HepG2 (cell line): ENCODE results near the gene ERCC5. TPM values are rescaled to one million over a fixed set of nuclear protein-coding genes. Genes with fewer than 3 reads are reported as not detected.

ENCODE experiments used
- ATAC-seq: fragments of 200-7000 bp; cut with Tn5 transposase; 3 replicates; pipeline ENCODE4 v1.9.1; 2020; ENCODE audit warnings: mild to moderate bottlenecking, moderate library complexity
- BruUV-seq: library from RNA; stranded (reverse); fragments of 400-500 nt; replicated peaks from 2 replicates; lab custom pipeline; 2021; lab: Mats Ljungman, UMichigan
- CTCF ChIA-PET: fragments of 300-600 bp; formaldehyde crosslinking; extraction: SDS; loops from one replicate; lab custom pipeline; 2021; ENCODE audit warnings: low total read pairs, inconsistent platforms, low intra/inter-chr PET ratio; lab: Yijun Ruan, JAX
- POLR2A ChIA-PET: fragments of 350-600 bp; sonication (Branson Sonifier 250); formaldehyde crosslinking; loops from one replicate; lab custom pipeline; 2020; ENCODE audit warnings: antibody characterized with exemption, inconsistent platforms; lab: Yijun Ruan, JAX
- DNase-seq: peaks from one replicate; pipeline ENCODE4 v3.0.0-alpha.2; 2015; ENCODE audit warnings: low spot score
- FAIRE-seq: peaks from 3 replicates; lab custom pipeline; 2011; peaks lifted over from hg19 to GRCh38; lab: Jason Lieb, UNC
- H2AFZ ChIP-seq: one replicate; pipeline ENCODE4 v1.6.1; 2011; ENCODE audit warnings: low read length, inconsistent platforms
- H3K27ac ChIP-seq: fragments of 300-600 bp; 3 replicates; pipeline ENCODE4 v1.8.0; 2011; ENCODE audit warnings: mixed run types, mild to moderate bottlenecking, mixed read lengths, low read length, inconsistent platforms; ENCODE audit not compliant: insufficient read depth; ENCODE audit errors: extremely low read length
- H3K27me3 ChIP-seq, 2 experiments: fragments of 200-600 bp in 1 of 2; 2 replicates in 1 of 2; 3 replicates in 1 of 2; pipeline versions ENCODE4 v1.6.0 to v1.8.0; 2011; ENCODE audit warnings: low read length in 2 of 2, mild to moderate bottlenecking in 2 of 2, moderate library complexity in 2 of 2, inconsistent platforms in 1 of 2; ENCODE audit not compliant: insufficient read depth in 2 of 2, control insufficient read depth in 1 of 2
- H3K36me3 ChIP-seq, 2 experiments: fragments of 200-600 bp in 1 of 2; replicated peaks in 1 of 2; 2 replicates in 1 of 2; 3 replicates in 1 of 2; pipeline versions ENCODE4 v1.5.1 to v1.8.0; 2011; ENCODE audit warnings: low read length in 2 of 2, inconsistent platforms in 1 of 2; ENCODE audit not compliant: insufficient read depth in 2 of 2, control insufficient read depth in 1 of 2
- H3K4me1 ChIP-seq: 2 replicates; pipeline ENCODE4 v1.5.1; 2012; ENCODE audit warnings: low read length, inconsistent platforms; ENCODE audit not compliant: insufficient read depth
- H3K4me2 ChIP-seq: 2 replicates; pipeline ENCODE4 v1.6.0; 2011; ENCODE audit warnings: low read depth, low read length, inconsistent platforms
- H3K4me3 ChIP-seq, 3 experiments: fragments of 200-600 bp in 1 of 3; sonication (generic), shearing (Covaris generic) in 1 of 3; replicated peaks in 1 of 3; 2 replicates each; pipeline ENCODE4 v1.5.1; 2011 to 2016; ENCODE audit warnings: low read length in 3 of 3, inconsistent platforms in 2 of 3, low read depth in 2 of 3, mild to moderate bottlenecking in 2 of 3, control low read depth in 1 of 3, mixed read lengths in 1 of 3; ENCODE audit not compliant: insufficient read depth in 1 of 3
- H3K79me2 ChIP-seq: one replicate; pipeline ENCODE4 v1.6.1; 2011; ENCODE audit warnings: low read length, inconsistent platforms; ENCODE audit not compliant: insufficient read depth
- H3K9ac ChIP-seq: 2 replicates; pipeline ENCODE4 v1.6.0; 2011; ENCODE audit warnings: mild to moderate bottlenecking, low read depth, low read length, inconsistent platforms; ENCODE audit not compliant: insufficient read depth
- H3K9me3 ChIP-seq: 2 replicates; pipeline ENCODE4 v1.5.1; 2012; ENCODE audit warnings: mild to moderate bottlenecking, low read length
- H4K20me1 ChIP-seq: 2 replicates; pipeline ENCODE4 v1.6.0; 2011; ENCODE audit warnings: inconsistent platforms, mild to moderate bottlenecking, low read length, moderate library complexity; ENCODE audit not compliant: insufficient read depth
- AKAP8 ChIP-seq: sonication (generic); formaldehyde crosslinking; IDR thresholded peaks from 2 replicates; pipeline ENCODE4 v1.5.1; 2020; ENCODE audit warnings: mild to moderate bottlenecking, missing genetic modification reagents
- ARHGAP35 ChIP-seq: sonication (generic); formaldehyde crosslinking; IDR thresholded peaks from 2 replicates; pipeline ENCODE4 v1.9.0; 2022; ENCODE audit warnings: mild to moderate bottlenecking, inconsistent platforms, moderate library complexity, missing genetic modification reagents, borderline replicate concordance
- BORCS8-MEF2B ChIP-seq: sonication (generic); formaldehyde crosslinking; IDR thresholded peaks from 2 replicates; pipeline ENCODE4 v1.8.0; 2022; ENCODE audit warnings: mild to moderate bottlenecking, missing genetic modification reagents
- HNRNPK ChIP-seq: fragments of 200-400 bp; formaldehyde crosslinking; IDR thresholded peaks from 2 replicates; pipeline ENCODE4 v1.6.1; 2018; ENCODE audit warnings: low read length, low read depth, moderate library complexity, mild to moderate bottlenecking; ENCODE audit not compliant: poor library complexity, severe bottlenecking
- KLF6 ChIP-seq: IDR thresholded peaks from 2 replicates; pipeline ENCODE4 v1.8.0; 2016; ENCODE audit warnings: missing biosample characterization, missing genetic modification reagents
- KLF9 ChIP-seq: IDR thresholded peaks from 2 replicates; pipeline ENCODE4 v1.6.1; 2016; ENCODE audit warnings: low read depth
- POLR2AphosphoS5 ChIP-seq: IDR thresholded peaks from 2 replicates; pipeline ENCODE4 v1.6.1; 2012; ENCODE audit warnings: low read depth, low read length
- ZNF432 ChIP-seq: sonication (generic); formaldehyde crosslinking; IDR thresholded peaks from 2 replicates; pipeline ENCODE4 v1.5.0; 2020; ENCODE audit warnings: missing genetic modification reagents, mild to moderate bottlenecking, borderline replicate concordance
- ZNF703 ChIP-seq: sonication (generic); formaldehyde crosslinking; IDR thresholded peaks from 2 replicates; pipeline ENCODE4 v1.5.1; 2020; ENCODE audit warnings: missing genetic modification reagents, mild to moderate bottlenecking, moderate library complexity, borderline replicate concordance
- WGBS: methylation state at CpG from one replicate; pipeline ENCODE4 v1.1.6; 2017; ENCODE audit warnings: low lambda C conversion rate; 5-methylcytosine and 5-hydroxymethylcytosine counted together
- in situ Hi-C: cut with HindIII; loops from 2 replicates; pipeline ENCODE4 v1.10.0; 2017; ENCODE audit warnings: low pct_unique_long_range_greater_than_20kb; ENCODE audit not compliant: extremely low pct_ligation_motif_present
- intact Hi-C: fragments of 100-400 bp; cut with micrococcal nuclease; formaldehyde crosslinking; loops from one replicate; pipeline ENCODE4 v1.10.0; 2022; ENCODE audit not compliant: unreplicated experiment
- polyA plus RNA-seq, 8 experiments: library from polyadenylated mRNA; depleted of rRNA in 3 of 8; stranded (reverse) in 7 of 8; unstranded in 1 of 8; fragments of >200 nt; fragmentation: Illumina TruSeq in 4 of 8; extraction: Trizol in 4 of 8; gene quantifications; 2 replicates each; pipeline versions ENCODE4 v1.2.1 to v1.2.3, GENCODE V29; 2011 to 2016; ENCODE audit warnings: low read depth in 4 of 8, missing spikeins in 1 of 8, mixed read lengths in 1 of 8; ENCODE audit not compliant: insufficient read depth in 1 of 8
- total RNA-seq, 5 experiments: library from RNA; depleted of rRNA; stranded (reverse); fragments of >200 nt; fragmentation: Illumina TruSeq; extraction: Trizol; gene quantifications; 2 replicates each; pipeline ENCODE4 v1.2.3, GENCODE V29; 2016; ENCODE audit warnings: low read depth in 1 of 5
- TF ChIP-seq, protein P1 (sequence below): sonication (generic); formaldehyde crosslinking; IDR thresholded peaks from 2 replicates; pipeline ENCODE4 v1.4.0; 2020; ENCODE audit warnings: missing genetic modification reagents
- TF ChIP-seq, protein P2 (sequence below): sonication (generic); formaldehyde crosslinking; IDR thresholded peaks from 2 replicates; pipeline ENCODE4 v1.5.1; 2020; ENCODE audit warnings: missing genetic modification reagents, mild to moderate bottlenecking, borderline replicate concordance

Gene ERCC5
- total and polyA plus RNA-seq, 2 of the 13 experiments (the other 11 are each of a cell fraction or from before 2014, with no cell fraction given), result 12.9 to 35.5 TPM

DNA sequence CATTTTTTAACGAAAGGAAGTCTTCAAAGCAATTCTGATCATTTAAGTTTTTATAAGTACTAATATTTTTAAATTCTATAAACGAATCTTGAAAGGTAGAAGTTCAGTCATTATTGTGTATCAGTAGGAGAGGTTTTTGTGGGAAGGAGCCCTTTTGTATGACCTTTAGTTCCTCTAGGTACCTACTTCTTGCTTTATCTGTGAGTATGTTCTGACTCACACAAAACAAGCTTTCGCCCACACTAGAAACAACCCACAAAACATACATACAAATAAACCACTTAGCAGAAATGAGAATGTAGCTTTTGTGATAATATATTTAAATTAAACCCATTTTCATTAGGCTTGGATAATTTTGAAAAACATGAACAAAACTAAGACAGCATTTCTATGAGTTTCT is 27.8 kb downstream of the ERCC5 start:
- H3K4me3 ChIP-seq, result no peak overlapping the region
- ATAC-seq, result no peak
- H3K4me2 ChIP-seq, result no peak overlapping the region
- intact Hi-C loops, result loop anchor here (5.0 kb wide), 1 partner anchor 44 kb away; no protein-coding TSS in a partner anchor
- CTCF ChIA-PET, result no interaction called here
- no peaks in the 10 kb centered on the region for H3K27me3 ChIP-seq
- 58% methylated on average over 3 of the region's 3 CpGs for WGBS
- H3K79me2 ChIP-seq, result no peaks in the 10 kb centered on the region
- H3K27ac ChIP-seq, result no peak overlapping the region
- FAIRE-seq, result no peak
- no peak for DNase-seq
- no TSS peak for BruUV-seq
- in situ Hi-C loops, result no loop called here
- peaks cover 5% of the 10 kb centered on the region; the same call in 1 of the 2 replicates for H4K20me1 ChIP-seq
- TF ChIP-seq ZNF432 (no peak), BORCS8-MEF2B (CRISPR knock-in tag) (no peak), HNRNPK (no peak), KLF9 (CRISPR knock-in tag) (no peak), ARHGAP35 (CRISPR knock-in tag) (no peak), POLR2AphosphoS5 (no peak), KLF6 (CRISPR knock-in tag) (no peak), AKAP8 (CRISPR knock-in tag) (no peak), ZNF703 (CRISPR knock-in tag) (no peak)
- TF ChIP-seq, protein P1, sequence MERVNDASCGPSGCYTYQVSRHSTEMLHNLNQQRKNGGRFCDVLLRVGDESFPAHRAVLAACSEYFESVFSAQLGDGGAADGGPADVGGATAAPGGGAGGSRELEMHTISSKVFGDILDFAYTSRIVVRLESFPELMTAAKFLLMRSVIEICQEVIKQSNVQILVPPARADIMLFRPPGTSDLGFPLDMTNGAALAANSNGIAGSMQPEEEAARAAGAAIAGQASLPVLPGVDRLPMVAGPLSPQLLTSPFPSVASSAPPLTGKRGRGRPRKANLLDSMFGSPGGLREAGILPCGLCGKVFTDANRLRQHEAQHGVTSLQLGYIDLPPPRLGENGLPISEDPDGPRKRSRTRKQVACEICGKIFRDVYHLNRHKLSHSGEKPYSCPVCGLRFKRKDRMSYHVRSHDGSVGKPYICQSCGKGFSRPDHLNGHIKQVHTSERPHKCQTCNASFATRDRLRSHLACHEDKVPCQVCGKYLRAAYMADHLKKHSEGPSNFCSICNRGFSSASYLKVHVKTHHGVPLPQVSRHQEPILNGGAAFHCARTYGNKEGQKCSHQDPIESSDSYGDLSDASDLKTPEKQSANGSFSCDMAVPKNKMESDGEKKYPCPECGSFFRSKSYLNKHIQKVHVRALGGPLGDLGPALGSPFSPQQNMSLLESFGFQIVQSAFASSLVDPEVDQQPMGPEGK (CRISPR knock-in tag), result no peak
- TF ChIP-seq, protein P2, sequence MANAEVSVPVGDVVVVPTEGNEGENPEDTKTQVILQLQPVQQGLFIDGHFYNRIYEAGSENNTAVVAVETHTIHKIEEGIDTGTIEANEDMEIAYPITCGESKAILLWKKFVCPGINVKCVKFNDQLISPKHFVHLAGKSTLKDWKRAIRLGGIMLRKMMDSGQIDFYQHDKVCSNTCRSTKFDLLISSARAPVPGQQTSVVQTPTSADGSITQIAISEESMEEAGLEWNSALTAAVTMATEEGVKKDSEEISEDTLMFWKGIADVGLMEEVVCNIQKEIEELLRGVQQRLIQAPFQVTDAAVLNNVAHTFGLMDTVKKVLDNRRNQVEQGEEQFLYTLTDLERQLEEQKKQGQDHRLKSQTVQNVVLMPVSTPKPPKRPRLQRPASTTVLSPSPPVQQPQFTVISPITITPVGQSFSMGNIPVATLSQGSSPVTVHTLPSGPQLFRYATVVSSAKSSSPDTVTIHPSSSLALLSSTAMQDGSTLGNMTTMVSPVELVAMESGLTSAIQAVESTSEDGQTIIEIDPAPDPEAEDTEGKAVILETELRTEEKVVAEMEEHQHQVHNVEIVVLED (CRISPR knock-in tag), result no peak
- H3K9ac ChIP-seq, result no peak overlapping the region
- H3K36me3 ChIP-seq, result peaks cover 9 to 45% of the 10 kb centered on the region in 2 experiments; a peak in 4 of 5 replicates
- POLR2A ChIA-PET, result no interaction called here
- no peaks in the 10 kb centered on the region for H3K9me3 ChIP-seq
- peaks cover 7% of the 10 kb centered on the region; the same call in 1 of the 2 replicates for H3K4me1 ChIP-seq
- no peak overlapping the region for H2AFZ ChIP-seq
